SK-N-MC (cell line): Measurements from ENCODE around the gene CACNA1H.

Source experiments
- DNase-seq: peaks from one replicate; pipeline ENCODE4 v3.0.0-alpha.2; 2011; ENCODE audit warnings: low read depth, low spot score
- H3K27ac ChIP-seq: fragments of 200-600 bp; sonication (generic); 2 replicates; pipeline ENCODE4 v1.5.1; 2016; ENCODE audit warnings: mixed run types
- H3K36me3 ChIP-seq: fragments of 200-600 bp; sonication (generic); 2 replicates; pipeline ENCODE4 v1.6.1; 2017; ENCODE audit warnings: antibody characterized with exemption, low read length, mixed read lengths; ENCODE audit not compliant: insufficient read depth
- H3K4me3 ChIP-seq: fragments of 200-600 bp; sonication (generic); 2 replicates; pipeline ENCODE4 v1.5.1; 2016
- H3K9ac ChIP-seq: fragments of 200-600 bp; sonication (generic); 2 replicates; pipeline ENCODE4 v1.8.0; 2017; ENCODE audit warnings: mixed run types, mixed read lengths; ENCODE audit not compliant: insufficient read length
- H3K9me3 ChIP-seq: fragments of 200-600 bp; sonication (generic); 2 replicates; pipeline ENCODE4 v1.6.1; 2017; ENCODE audit warnings: low read depth, mild to moderate bottlenecking, antibody characterized with exemption, low read length, moderate library complexity, mixed read lengths
- EZH2 ChIP-seq: fragments of 200-600 bp; sonication (generic); IDR thresholded peaks from one replicate; pipeline ENCODE4 v1.6.1; 2017; ENCODE audit warnings: antibody characterized with exemption
- FOXP2 ChIP-seq: optimal IDR thresholded peaks from 2 replicates; pipeline ENCODE3; 2011; ENCODE audit warnings: mild to moderate bottlenecking, moderate library complexity; ENCODE audit not compliant: insufficient read depth; ENCODE audit errors: extremely low read length, control extremely low read depth
- POLR2AphosphoS5 ChIP-seq: IDR thresholded peaks from 2 replicates; pipeline ENCODE4 v1.6.1; 2012; ENCODE audit warnings: mild to moderate bottlenecking, low read depth, low read length, borderline replicate concordance

CACNA1H gene

GRCh38 chr16:1152651-1153259 lies at the start of gene CACNA1H:
TSS of gene CACNA1H (plus strand) at chr16:1153106. CDS start at chr16:1153738, 632 bp downstream.
- peak within 1 kb of the TSS; percentile 76 for H3K4me3 ChIP-seq

GRCh38 chr16:1103636-1103980 lies 49.3 kb upstream of the CACNA1H start:
- Histone ChIP-seq H3K9ac (no peak overlapping the region), H3K4me3 (no peak overlapping the region)

More at GRCh38 chr16:1152651-1153259, at the start of gene CACNA1H:
- Histone ChIP-seq H3K27ac (no peak within 1 kb of the TSS), H3K9me3 (no peaks in the 10 kb centered on the region), H3K36me3 (no peaks in the 10 kb centered on the region), H3K9ac (peak within 1 kb of the TSS; percentile 51)
- DNase-seq: no peak
- no peak for TF ChIP-seq FOXP2
- no peak for TF ChIP-seq POLR2AphosphoS5
- no peak for TF ChIP-seq EZH2

DNA sequence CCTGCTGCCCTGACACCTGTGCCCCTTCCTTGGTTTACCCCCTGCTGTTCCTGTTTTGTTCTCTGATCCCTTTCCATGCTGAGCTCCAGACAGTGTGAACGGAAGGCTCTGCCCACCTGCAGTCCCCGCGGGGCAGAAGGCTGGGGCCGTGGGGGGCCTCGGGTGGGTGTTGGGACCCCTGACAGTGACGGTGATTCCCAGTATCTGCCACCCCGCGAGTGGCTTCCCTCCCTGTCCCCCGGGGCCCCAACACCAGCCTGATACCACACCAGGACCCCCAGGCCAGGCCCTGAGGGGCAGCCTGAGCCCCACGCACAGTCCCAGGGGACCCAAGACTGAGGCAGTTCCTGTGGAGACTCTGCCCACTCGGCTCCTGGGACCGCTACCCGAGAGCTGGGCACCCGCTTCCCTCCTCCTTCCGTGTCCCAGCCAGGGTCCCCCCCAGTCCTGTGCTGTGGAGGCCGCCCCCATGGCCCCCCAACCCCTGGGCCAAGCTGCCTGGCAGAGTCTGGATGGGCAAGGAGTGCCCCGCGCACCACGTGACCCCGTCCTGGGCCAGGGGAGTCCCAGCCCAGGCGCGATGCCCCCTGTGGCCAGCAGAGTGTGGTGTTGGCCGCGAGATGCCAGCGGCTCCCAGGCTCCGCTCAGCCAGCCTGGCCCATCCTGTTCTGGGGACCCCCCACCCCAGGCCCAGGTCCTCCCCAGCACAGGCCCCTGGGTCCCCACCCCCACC lies 46.9 kb upstream of the CACNA1H start:
- Histone ChIP-seq H3K4me3 (no peak overlapping the region), H3K9ac (no peak overlapping the region), H3K9me3 (no peaks in the 10 kb centered on the region), H3K27ac (no peak overlapping the region), H3K36me3 (no peaks in the 10 kb centered on the region)
- no peak for TF ChIP-seq EZH2
- TF ChIP-seq POLR2AphosphoS5: no peak
- TF ChIP-seq FOXP2: no peak
- DNase-seq: no peak

More at GRCh38 chr16:1103636-1103980, 49.3 kb upstream of the CACNA1H start:
- Histone ChIP-seq H3K36me3 (no peaks in the 10 kb centered on the region), H3K27ac (no peak overlapping the region), H3K9me3 (no peaks in the 10 kb centered on the region)
- TF ChIP-seq POLR2AphosphoS5: no peak
- TF ChIP-seq FOXP2: no peak
- TF ChIP-seq EZH2: no peak
- DNase-seq: no peak

- Histone ChIP-seq H3K9ac (no peak overlapping the region), H3K36me3 (no peaks in the 10 kb centered on the region), H3K4me3 (no peak overlapping the region), H3K27ac (no peak overlapping the region), H3K9me3 (no peaks in the 10 kb centered on the region)
- DNase-seq: no peak
- TF ChIP-seq EZH2: no peak
- no peak for TF ChIP-seq FOXP2
- TF ChIP-seq POLR2AphosphoS5: no peak
Observed at GRCh38 chr16:1106659-1107058, 46.2 kb upstream of the CACNA1H start.

DNA sequence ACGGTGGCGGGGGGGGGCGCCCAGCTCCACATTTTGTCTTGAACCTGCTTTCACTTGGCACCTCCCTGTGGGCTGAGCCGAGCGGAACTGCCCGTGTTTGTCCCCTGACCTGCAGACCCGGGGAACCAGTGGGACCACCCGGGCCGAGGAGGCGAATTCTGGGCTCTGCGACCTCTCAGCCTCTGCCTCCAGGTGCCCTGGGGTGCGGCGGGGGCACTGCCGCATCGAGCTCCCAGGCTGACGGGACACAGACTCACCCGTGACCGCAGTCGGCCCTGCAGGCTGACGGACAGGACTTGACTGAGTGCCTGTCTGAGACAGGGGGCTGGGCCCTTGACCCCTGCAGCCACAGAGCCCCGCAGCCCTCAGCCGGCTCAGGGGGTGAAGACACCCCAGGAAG lies 45.8 kb upstream of the CACNA1H start:
- Histone ChIP-seq H3K4me3 (no peak overlapping the region), H3K9me3 (no peaks in the 10 kb centered on the region), H3K9ac (no peak overlapping the region), H3K27ac (no peak overlapping the region), H3K36me3 (no peaks in the 10 kb centered on the region)
- TF ChIP-seq FOXP2 (no peak), POLR2AphosphoS5 (no peak), EZH2 (no peak)
- DNase-seq: no peak

GRCh38 chr16:1107731-1108130 lies 45.2 kb upstream of the CACNA1H start:
- no peak for DNase-seq
- Histone ChIP-seq H3K36me3 (no peaks in the 10 kb centered on the region), H3K4me3 (no peak overlapping the region), H3K27ac (no peak overlapping the region), H3K9ac (no peak overlapping the region), H3K9me3 (no peaks in the 10 kb centered on the region)
- TF ChIP-seq POLR2AphosphoS5 (no peak), EZH2 (no peak), FOXP2 (no peak)

DNA sequence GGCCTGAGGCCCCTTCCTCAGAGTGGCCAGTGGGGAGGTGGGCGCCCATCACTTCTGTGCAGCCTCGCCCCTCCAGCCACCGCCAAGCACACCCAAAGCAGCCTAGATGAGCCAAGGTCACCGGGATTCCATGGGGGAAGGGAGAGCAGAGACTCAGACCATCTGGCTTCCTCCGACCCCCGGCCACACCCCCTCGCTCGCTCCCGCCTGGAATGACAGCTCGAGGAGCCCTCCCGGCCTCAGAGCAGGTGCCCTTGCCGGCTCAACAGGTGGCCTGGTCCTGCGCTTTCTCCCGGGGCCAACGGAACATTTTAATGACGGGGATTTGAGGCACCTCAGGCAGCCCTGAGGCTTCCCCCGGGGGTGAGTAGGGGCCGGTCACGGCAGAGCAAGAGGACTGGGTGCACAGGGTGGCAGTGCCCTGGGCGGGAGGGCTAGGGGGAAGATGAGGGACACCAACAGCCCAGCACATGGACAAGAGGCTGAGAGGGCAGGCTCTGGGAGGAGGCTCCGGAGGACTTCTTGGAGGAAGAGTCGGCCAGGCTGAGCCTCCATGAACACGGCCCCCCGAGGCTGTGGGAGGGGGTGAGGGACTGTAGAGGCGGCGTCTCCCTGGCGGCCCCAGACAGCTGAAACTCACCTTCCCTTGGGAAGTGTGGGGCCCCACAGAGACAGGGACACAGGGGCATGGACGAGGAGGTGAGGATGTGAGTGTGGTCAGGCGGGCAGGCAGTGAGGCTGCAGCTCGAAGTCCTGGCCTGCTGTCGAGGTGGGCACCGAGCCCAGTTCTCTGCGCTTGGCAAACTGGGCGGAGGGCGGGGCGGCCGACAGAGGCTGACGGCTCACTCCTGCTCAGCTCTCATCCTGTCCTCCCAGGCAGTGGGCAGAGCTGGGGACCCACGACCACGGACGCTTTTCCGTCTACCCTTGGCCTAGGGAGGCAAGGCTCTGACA lies 44.3 kb upstream of the CACNA1H start:
- H3K4me3 ChIP-seq: no peak overlapping the region
- DNase-seq: no peak
- no peaks in the 10 kb centered on the region for H3K36me3 ChIP-seq
- H3K9me3 ChIP-seq: no peaks in the 10 kb centered on the region
- H3K9ac ChIP-seq: no peak overlapping the region
- H3K27ac ChIP-seq: no peak overlapping the region
- TF ChIP-seq FOXP2: no peak
- TF ChIP-seq EZH2: no peak
- TF ChIP-seq POLR2AphosphoS5: no peak

DNA sequence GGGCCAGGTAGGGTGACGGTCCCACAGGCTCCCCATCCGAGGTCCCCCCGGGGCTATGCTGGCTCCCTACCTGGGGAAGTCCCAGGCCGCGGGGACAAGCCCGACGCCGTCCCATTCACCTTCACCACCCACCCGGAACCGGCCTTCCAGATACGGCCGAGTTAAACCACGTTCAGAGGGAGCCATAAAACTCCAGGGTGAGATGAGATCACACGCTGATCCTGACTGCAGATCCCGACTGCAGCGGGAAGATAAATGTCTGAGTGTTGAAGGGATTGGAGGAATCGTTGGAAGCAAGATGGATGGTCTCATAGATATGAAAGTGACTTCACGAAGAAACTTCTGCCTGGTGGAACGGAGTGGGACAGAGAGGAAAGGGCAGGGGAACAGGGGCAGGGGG lies 43.3 kb upstream of the CACNA1H start:
- Histone ChIP-seq H3K4me3 (no peak overlapping the region), H3K9ac (no peak overlapping the region), H3K27ac (no peak overlapping the region), H3K36me3 (no peaks in the 10 kb centered on the region), H3K9me3 (no peaks in the 10 kb centered on the region)
- TF ChIP-seq EZH2 (no peak), FOXP2 (no peak), POLR2AphosphoS5 (no peak)
- DNase-seq: no peak
